Activated T-helper 1 cell treated with anti-CD3 and anti-CD28 coated beads, Interleukin-12 subunit alpha, Interleukin-12 subunit beta, Interleukin-2, Interleukin-4 antibody, amounts not matched to agents 30 ng/mL and 10 ng/mL and 1 ng/mL, durations not matched to agents 14 hours and 24 hours and 36 hours (primary cell): ENCODE data around the gene CCNE1. TPM values are rescaled to one million over a fixed set of nuclear protein-coding genes. Genes with fewer than 3 reads are reported as not detected.

ENCODE experiments used
- DNase-seq: peaks from one replicate; pipeline ENCODE4 v3.0.0; 2021; ENCODE audit warnings: low spot score
- H3K27ac Mint-ChIP-seq: one replicate; pipeline ENCODE4 v1.8.0; 2021; ENCODE audit warnings: mild to moderate bottlenecking, mixed read lengths
- H3K27me3 Mint-ChIP-seq: one replicate; pipeline ENCODE4 v1.8.0; 2022; ENCODE audit warnings: mild to moderate bottlenecking, moderate library complexity, mixed read lengths; ENCODE audit not compliant: insufficient read depth
- H3K36me3 Mint-ChIP-seq: one replicate; pipeline ENCODE4 v1.8.0; 2021; ENCODE audit warnings: low read depth, mixed read lengths
- H3K4me1 Mint-ChIP-seq: one replicate; pipeline ENCODE4 v1.8.0; 2021; ENCODE audit warnings: low read depth, mixed read lengths
- H3K4me3 Mint-ChIP-seq: one replicate; pipeline ENCODE4 v1.8.0; 2021; ENCODE audit warnings: mild to moderate bottlenecking, moderate library complexity, mixed read lengths
- H3K9me3 Mint-ChIP-seq: one replicate; pipeline ENCODE4 v1.8.0; 2021; ENCODE audit warnings: mixed read lengths
- intact Hi-C: fragments of 100-400 bp; cut with micrococcal nuclease; formaldehyde crosslinking; loops from one replicate; pipeline ENCODE4 v1.15.1; 2024
- total RNA-seq: library from RNA; stranded (reverse); gene quantifications from 2 replicates; pipeline ENCODE4 v1.2.3, GENCODE V29; 2022

Gene CCNE1
- total RNA-seq, 1 donor from 2014 or later = 58.4 TPM

DNA sequence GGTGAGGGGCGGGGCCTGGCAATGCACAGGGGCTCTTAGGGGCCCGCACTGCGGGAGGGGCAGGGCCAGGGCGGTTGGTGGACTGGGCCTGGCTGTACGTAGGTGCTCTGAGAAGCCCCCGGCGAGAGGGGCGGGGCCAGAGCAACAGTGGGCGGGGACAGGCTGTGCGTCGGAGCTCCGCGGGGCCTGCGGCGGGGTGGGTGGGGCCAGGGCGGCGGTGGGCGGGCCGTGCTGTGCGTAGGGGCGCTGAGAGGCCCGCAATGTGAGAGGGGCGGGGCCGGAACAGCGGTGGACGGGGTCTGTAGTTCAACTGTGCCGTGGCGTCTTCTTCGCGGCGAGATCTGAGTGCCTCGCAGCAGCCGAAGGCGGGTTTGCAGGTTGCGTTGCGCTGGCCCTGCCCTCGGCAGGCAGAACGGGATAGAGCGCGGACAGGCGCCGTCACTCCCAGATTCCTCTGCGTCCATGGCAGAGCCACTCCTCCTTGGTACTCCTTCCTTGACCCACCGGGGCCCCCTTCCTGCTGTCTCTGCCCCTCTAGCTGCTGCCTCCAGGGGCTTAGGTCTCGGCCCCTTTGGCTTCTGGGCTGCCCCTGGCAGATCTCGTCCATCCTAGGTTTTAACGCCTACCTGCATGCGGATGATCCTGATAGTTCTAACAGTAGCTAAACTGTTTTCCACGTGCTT, 33.2 kb downstream of the CCNE1 start:
- H3K4me1 Mint-ChIP-seq = peaks cover 30% of the 10 kb centered on the region
- peak overlapping the region; percentile 80 for H3K27ac Mint-ChIP-seq
- peak overlapping the region; percentile 84 for H3K4me3 Mint-ChIP-seq
- H3K36me3 Mint-ChIP-seq = no peaks in the 10 kb centered on the region
- peaks cover 4% of the 10 kb centered on the region for H3K27me3 Mint-ChIP-seq
- DNase-seq = peak; percentile 93
- no peaks in the 10 kb centered on the region for H3K9me3 Mint-ChIP-seq
- intact Hi-C loops = loop anchor here (1.0 to 2.0 kb wide), 7 partner anchors 8 to 238 kb away; partner anchors contain the start of genes CCNE1, PLEKHF1, POP4 and URI1

DNA sequence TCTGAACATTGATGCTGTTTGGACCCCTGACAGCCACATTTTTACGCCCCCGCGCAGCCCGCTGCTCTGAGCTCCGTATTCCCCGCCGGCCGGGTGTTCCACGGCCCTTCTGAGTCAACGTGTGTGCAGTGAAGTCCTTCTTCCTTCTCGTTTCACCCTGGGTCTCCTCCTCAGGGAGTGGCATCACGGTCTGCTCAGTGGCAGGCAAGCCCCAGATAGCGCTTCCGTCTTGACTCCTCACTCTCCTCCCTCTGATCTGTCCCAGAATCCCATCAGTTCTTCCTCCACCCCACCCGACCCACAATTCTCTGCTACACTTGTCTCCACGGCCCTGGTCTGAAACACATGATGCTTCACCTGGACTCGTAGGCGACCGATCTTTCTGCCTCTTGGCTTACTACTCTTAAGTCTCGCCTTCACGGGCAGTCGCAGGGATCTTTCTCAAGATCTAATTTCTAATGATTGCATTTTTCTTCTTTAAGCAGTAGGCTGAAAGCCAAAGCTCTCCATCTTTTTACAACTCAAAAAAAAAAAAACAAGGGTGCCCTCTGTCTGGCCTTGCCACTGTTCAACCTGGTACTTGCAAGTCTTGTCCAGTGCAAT, 33.9 kb downstream of the CCNE1 start:
- H3K4me3 Mint-ChIP-seq = peak overlapping the region; percentile 84
- no peak for DNase-seq
- intact Hi-C loops = loop anchor here (1.0 to 2.0 kb wide), 6 partner anchors 8 to 239 kb away; partner anchors contain the start of genes CCNE1, PLEKHF1, POP4 and URI1
- peak overlapping the region; percentile 80 for H3K27ac Mint-ChIP-seq
- H3K4me1 Mint-ChIP-seq = peaks cover 30% of the 10 kb centered on the region
- peaks cover 4% of the 10 kb centered on the region for H3K27me3 Mint-ChIP-seq
- no peaks in the 10 kb centered on the region for H3K9me3 Mint-ChIP-seq
- H3K36me3 Mint-ChIP-seq = no peaks in the 10 kb centered on the region

DNA sequence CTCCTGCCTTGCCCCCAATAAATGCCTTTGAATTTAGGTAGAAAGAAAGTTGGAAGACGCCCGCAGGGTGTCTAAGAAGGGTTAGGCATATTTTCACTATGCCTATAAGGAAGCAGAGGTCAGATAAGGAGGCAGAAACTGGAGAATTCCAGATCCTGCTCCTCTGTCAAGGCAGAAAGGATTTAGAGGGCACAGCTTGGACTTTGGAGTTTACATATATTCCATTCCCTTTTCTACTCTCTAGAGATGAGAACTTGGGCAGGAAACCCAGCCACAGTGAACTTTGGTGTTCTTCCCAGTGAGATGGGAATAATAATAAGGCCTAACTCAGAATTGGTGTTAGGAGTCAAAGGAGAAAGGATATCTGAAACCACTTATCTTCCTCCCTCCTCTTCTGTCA, 37.4 kb downstream of the CCNE1 start:
- Mint-ChIP-seq H3K4me1 (peaks cover 28% of the 10 kb centered on the region), H3K27me3 (peaks cover 2% of the 10 kb centered on the region), H3K36me3 (no peaks in the 10 kb centered on the region), H3K9me3 (no peaks in the 10 kb centered on the region), H3K4me3 (no peak overlapping the region), H3K27ac (no peak overlapping the region)
- intact Hi-C loops = no loop called here
- no peak for DNase-seq

DNA sequence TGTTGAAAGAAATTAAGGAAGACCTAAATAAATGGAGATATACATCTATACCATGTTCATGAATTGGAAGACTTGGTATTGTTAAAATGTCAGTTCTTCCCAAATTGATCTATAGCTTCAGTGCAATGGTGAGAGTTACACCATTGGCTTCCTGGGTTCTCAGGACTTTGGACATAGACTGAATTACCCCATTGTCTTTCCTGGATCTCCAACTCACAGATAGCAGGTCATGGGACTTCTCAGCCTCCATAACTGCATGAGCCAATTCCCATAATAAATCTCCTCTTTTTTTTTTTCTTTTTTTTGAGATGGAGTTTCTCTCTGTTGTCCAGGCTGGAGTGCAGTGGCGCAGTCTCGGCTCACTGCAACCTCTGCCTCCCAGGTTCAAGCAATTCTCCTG, 38.7 kb downstream of the CCNE1 start:
- H3K9me3 Mint-ChIP-seq = no peaks in the 10 kb centered on the region
- H3K36me3 Mint-ChIP-seq = no peaks in the 10 kb centered on the region
- peaks cover 2% of the 10 kb centered on the region for H3K27me3 Mint-ChIP-seq
- H3K27ac Mint-ChIP-seq = no peak overlapping the region
- no peak overlapping the region for H3K4me3 Mint-ChIP-seq
- intact Hi-C loops = no loop called here
- peaks cover 24% of the 10 kb centered on the region for H3K4me1 Mint-ChIP-seq
- no peak for DNase-seq

DNA sequence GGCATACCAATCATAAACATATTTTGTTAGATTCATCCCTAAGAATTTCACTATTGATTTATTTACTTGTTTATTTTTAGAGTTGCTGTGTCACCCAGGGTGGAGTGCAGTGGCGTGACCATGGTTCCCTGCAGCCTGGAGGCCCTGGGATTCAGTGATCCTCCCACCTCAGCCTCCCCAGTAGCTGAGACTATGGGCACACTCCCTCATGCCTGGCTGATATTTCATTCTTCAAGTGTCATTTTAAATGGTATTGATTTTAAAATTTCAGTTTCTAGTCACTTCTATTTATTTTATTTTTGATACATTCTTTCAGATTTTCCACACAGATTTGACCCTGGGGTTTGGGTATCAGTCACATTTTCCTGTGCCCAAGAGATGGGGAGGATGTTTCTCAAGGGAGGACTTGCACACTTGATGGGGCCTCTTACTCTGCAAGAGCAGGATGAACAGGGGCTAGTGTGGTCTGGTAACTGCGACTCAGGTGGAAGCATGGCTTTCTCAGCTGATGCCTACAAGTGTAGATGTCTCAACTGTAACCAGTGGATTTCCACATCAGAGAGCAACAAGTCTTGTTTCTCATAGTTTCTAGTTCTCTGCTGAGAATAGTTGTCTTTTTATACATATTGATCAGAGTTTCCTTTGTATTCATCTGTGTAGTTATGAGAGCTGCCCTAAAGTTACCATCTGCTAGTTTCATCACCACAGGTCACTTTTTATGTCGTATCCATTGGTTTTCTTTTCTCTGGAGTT, 40.2 kb downstream of the CCNE1 start:
- DNase-seq = no peak
- H3K4me3 Mint-ChIP-seq = no peak overlapping the region
- H3K27ac Mint-ChIP-seq = peak overlapping the region; percentile 80
- H3K4me1 Mint-ChIP-seq = peaks cover 16% of the 10 kb centered on the region
- H3K36me3 Mint-ChIP-seq = no peaks in the 10 kb centered on the region
- intact Hi-C loops = loop anchor here (1.0 kb wide), 2 partner anchors 15 to 21 kb away; no protein-coding TSS in a partner anchor
- peaks cover 2% of the 10 kb centered on the region for H3K27me3 Mint-ChIP-seq
- H3K9me3 Mint-ChIP-seq = no peaks in the 10 kb centered on the region

DNA sequence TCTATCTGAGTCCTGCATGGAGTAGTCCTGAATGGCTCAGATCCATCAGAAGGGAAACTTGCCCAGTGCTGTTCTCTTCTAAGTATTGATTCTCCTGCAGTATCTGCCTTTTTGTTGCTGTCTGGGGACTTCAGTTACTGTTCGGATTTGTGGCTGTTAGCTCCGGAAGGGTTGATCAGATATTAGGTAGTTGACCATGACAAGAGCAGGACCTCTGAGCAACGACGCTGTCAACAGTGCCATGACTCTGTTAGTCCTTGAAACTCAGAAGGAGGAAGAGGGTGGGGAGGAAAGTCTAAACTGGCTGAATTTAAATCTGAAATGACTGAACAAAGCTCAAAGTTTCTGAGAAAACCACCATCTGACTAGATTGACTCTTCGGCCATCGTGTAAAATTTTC, 42.2 kb downstream of the CCNE1 start:
- Mint-ChIP-seq H3K27me3 (no peaks in the 10 kb centered on the region), H3K36me3 (no peaks in the 10 kb centered on the region), H3K4me3 (no peak overlapping the region), H3K27ac (no peak overlapping the region), H3K9me3 (no peaks in the 10 kb centered on the region), H3K4me1 (peaks cover 16% of the 10 kb centered on the region)
- DNase-seq = no peak
- intact Hi-C loops = no loop called here

DNA sequence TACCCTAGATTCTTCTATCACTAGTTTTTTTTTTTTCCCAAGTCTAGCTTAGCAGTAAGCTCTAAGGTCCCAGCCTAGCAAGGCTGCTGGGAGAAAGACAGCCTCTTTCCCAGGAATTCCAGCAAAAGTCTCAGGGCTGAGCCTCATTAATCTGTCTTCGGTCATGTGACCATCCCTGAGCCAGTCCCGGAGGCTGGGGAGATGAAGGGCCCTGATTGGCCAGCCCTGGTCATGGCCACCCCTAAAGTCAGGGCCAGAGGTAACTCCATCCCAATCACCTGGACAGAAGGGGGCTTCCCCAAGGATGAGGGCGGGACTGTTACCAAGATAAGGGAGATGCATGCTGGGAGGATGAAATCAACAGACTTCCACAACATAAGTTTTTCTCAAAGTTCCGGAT, 43.3 kb downstream of the CCNE1 start:
- Mint-ChIP-seq H3K4me1 (peaks cover 9% of the 10 kb centered on the region), H3K4me3 (no peak overlapping the region), H3K27me3 (no peaks in the 10 kb centered on the region), H3K36me3 (no peaks in the 10 kb centered on the region), H3K27ac (no peak overlapping the region), H3K9me3 (no peaks in the 10 kb centered on the region)
- no peak for DNase-seq
- intact Hi-C loops = no loop called here

DNA sequence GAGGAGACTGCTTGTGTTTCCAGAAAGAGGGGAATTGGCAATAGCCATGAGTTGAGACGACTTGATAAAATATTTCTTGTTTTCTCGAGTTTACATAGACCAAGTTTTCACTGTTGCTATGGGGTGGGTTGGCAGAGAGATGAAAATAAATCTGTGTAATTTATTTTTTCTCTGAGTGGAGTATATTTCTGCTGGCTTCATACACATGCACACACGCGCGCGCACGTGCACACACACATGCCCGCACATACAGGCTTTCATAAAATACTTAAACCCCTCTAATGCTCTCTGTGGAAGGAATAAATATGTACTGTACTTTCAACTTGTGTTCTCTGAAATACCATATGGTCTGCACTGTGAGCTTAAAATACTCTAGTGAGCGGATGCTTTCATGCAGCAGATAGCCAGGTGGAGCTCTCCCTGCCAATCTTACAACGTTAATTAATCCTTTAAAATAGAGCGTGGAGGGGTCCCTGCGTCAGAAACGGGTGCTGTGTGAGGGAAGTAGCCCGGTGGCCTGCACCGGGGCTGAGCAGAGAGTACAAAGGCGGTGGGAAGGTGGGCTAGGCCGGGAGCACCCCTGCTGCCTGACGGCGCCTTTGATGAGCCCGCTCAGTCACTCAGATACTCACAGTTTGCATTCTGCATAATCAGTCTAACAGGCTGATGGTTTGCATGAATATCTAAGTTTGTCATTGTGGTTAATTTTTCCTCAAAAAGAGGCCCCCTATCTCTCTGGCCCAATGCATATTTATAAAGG, 44.1 kb downstream of the CCNE1 start:
- Mint-ChIP-seq H3K27ac (no peak overlapping the region), H3K27me3 (no peaks in the 10 kb centered on the region), H3K36me3 (no peaks in the 10 kb centered on the region), H3K4me1 (peaks cover 9% of the 10 kb centered on the region), H3K9me3 (no peaks in the 10 kb centered on the region), H3K4me3 (no peak overlapping the region)
- DNase-seq = no peak
- intact Hi-C loops = no loop called here

DNA sequence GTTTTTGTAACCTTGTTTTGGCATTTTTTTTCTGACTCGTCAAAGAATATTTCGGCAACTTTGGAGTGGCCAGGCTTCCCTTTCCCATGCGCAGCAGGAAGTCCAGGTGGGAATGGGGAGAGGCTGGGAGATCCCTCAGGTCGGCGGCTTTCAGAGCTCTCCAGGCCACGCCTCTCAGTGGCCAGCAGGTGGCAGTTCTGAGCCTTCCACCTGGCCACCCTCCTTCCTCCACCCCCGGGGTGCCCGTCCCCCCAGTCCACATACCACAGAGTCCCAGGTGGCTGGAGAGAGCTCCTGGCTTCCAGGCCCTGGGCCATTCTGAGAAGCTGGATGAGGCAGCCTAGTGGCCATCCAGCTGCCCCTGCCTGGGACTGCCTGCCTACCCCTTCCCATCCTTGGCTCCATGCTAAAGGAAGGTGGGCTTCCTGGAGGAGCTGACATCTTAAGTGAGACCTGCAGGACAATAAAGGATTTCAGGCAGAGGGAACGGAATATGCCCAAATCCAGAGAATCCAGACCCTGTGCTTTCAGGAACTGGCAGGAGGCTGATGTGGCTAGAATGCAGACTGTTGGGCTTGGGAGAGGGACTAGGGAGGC, 46.3 kb downstream of the CCNE1 start:
- Mint-ChIP-seq H3K27ac (no peak overlapping the region), H3K4me3 (no peak overlapping the region), H3K27me3 (peaks cover 10% of the 10 kb centered on the region), H3K4me1 (no peaks in the 10 kb centered on the region), H3K9me3 (no peaks in the 10 kb centered on the region), H3K36me3 (no peaks in the 10 kb centered on the region)
- intact Hi-C loops = no loop called here
- no peak for DNase-seq

DNA sequence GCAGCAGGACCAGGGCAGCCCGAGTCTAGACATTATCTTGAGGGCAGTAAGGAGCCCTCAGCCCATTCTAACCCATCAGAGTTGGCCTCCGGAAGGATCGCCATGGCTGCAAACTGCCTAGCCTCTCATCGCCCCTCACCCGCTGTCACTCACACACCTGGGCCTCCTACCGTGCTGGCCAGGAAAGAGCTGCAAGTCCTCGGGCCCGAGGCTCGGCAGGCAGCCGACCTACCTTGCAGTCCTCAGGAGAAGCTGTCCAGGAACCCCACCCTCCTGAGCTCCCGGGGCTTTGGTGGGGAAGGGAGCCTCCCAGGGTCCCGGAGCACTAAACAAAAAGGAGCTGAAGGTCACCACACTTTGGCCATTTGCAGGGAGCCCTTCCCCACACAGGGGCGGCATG, 46.8 kb downstream of the CCNE1 start:
- intact Hi-C loops = no loop called here
- no peak overlapping the region for H3K27ac Mint-ChIP-seq
- H3K9me3 Mint-ChIP-seq = no peaks in the 10 kb centered on the region
- no peaks in the 10 kb centered on the region for H3K36me3 Mint-ChIP-seq
- peaks cover 10% of the 10 kb centered on the region for H3K27me3 Mint-ChIP-seq
- DNase-seq = no peak
- no peak overlapping the region for H3K4me3 Mint-ChIP-seq
- no peaks in the 10 kb centered on the region for H3K4me1 Mint-ChIP-seq

DNA sequence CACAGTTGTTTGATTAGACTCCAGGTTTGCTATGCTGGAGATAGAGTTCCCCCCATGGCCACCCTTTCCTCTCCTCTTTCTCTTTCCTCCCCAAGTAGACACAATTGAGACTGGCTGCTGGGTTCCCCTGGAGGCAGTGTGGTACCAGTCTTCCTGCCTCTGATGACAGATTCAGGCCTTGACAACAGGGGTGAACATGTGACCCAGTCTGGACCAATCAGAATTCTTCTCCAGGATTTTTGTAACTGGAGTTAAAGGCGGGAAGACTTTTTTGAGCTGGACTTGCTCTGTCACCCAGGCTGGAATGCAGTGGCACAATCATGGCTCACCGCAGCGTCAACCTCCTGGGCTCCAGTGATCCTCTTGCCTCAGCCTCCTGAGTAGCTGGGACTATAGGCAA, 48.7 kb downstream of the CCNE1 start:
- H3K27ac Mint-ChIP-seq = peak overlapping the region; percentile 53
- intact Hi-C loops = no loop called here
- no peak for DNase-seq
- H3K4me3 Mint-ChIP-seq = no peak overlapping the region
- H3K4me1 Mint-ChIP-seq = no peaks in the 10 kb centered on the region
- H3K9me3 Mint-ChIP-seq = no peaks in the 10 kb centered on the region
- H3K36me3 Mint-ChIP-seq = no peaks in the 10 kb centered on the region
- peaks cover 26% of the 10 kb centered on the region for H3K27me3 Mint-ChIP-seq

DNA sequence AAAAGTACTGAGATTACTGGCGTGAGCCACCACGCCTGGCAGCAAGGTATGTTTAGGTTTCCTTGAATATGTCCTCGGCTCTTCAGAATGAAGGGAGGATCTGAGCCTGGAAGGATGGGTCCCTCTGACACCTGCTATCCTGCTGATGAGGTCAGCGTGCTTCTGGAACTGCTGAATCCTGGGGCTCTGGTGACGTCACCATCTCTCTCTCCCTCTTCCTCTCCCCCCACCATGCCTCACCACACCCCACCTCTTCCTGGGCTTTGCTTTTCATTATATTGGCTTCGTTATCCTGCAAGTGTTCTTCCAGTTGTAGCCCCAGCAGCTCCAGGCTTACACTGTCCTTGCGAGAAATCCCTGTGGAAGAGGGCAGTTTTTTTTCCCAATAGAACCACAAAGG, 49.8 kb downstream of the CCNE1 start:
- peaks cover 4% of the 10 kb centered on the region for H3K9me3 Mint-ChIP-seq
- no peaks in the 10 kb centered on the region for H3K4me1 Mint-ChIP-seq
- H3K36me3 Mint-ChIP-seq = peaks cover under 1% of the 10 kb centered on the region
- H3K4me3 Mint-ChIP-seq = no peak overlapping the region
- peaks cover 33% of the 10 kb centered on the region for H3K27me3 Mint-ChIP-seq
- no peak for DNase-seq
- intact Hi-C loops = no loop called here
- H3K27ac Mint-ChIP-seq = no peak overlapping the region
